Mesendoderm (in vitro differentiated cells): ENCODE results near the gene PANK3.

ENCODE experiments used
- DNase-seq: peaks from one replicate; pipeline ENCODE4 v3.0.0; 2013
- H2AK5ac ChIP-seq: 2 replicates; pipeline ENCODE4 v1.6.1; 2013; ENCODE audit warnings: low read length, inconsistent platforms
- H2BK120ac ChIP-seq: 2 replicates; pipeline ENCODE4 v1.6.1; 2013; ENCODE audit warnings: low read depth, mild to moderate bottlenecking, low read length, moderate library complexity, mixed read lengths
- H2BK15ac ChIP-seq: replicated peaks from 2 replicates; pipeline ENCODE4 v1.6.1; 2013; ENCODE audit warnings: low read depth, mild to moderate bottlenecking, moderate library complexity
- H2BK5ac ChIP-seq: 2 replicates; pipeline ENCODE4 v1.6.1; 2013; ENCODE audit warnings: low read length, inconsistent platforms
- H3K18ac ChIP-seq: 2 replicates; pipeline ENCODE4 v1.6.1; 2013; ENCODE audit warnings: mild to moderate bottlenecking, low read length, mixed read lengths
- H3K23ac ChIP-seq: one replicate; pipeline ENCODE4 v1.6.1; 2013; ENCODE audit warnings: low read length
- H3K27ac ChIP-seq: 2 replicates; pipeline ENCODE4 v1.5.1; 2013; ENCODE audit warnings: low read depth, mild to moderate bottlenecking, inconsistent platforms, low read length, moderate library complexity
- H3K27me3 ChIP-seq: 2 replicates; pipeline ENCODE4 v1.6.1; 2013; ENCODE audit warnings: low read length, control low read depth, mild to moderate bottlenecking, inconsistent platforms; ENCODE audit not compliant: insufficient read depth, poor library complexity
- H3K36me3 ChIP-seq: 2 replicates; pipeline ENCODE4 v1.6.1; 2013; ENCODE audit warnings: low read length, inconsistent platforms; ENCODE audit not compliant: control insufficient read depth, insufficient read depth
- H3K4ac ChIP-seq: one replicate; pipeline ENCODE4 v1.6.1; 2013; ENCODE audit warnings: low read depth, mild to moderate bottlenecking, low read length, moderate library complexity
- H3K4me1 ChIP-seq: 2 replicates; pipeline ENCODE4 v1.6.1; 2013; ENCODE audit warnings: low read depth, low read length, inconsistent platforms; ENCODE audit not compliant: control insufficient read depth
- H3K4me2 ChIP-seq: 2 replicates; pipeline ENCODE4 v1.6.1; 2013; ENCODE audit warnings: low read length
- H3K4me3 ChIP-seq: 2 replicates; pipeline ENCODE4 v1.5.1; 2013; ENCODE audit warnings: mild to moderate bottlenecking, low read length
- H3K56ac ChIP-seq: one replicate; pipeline ENCODE4 v1.6.1; 2013; ENCODE audit warnings: low read length
- H3K79me1 ChIP-seq: 2 replicates; pipeline ENCODE4 v1.6.1; 2013; ENCODE audit warnings: low read length, inconsistent platforms
- H3K79me2 ChIP-seq: 2 replicates; pipeline ENCODE4 v1.6.1; 2013; ENCODE audit warnings: mild to moderate bottlenecking, low read length; ENCODE audit not compliant: control insufficient read depth, insufficient read depth
- H3K9ac ChIP-seq: 2 replicates; pipeline ENCODE4 v1.6.1; 2013; ENCODE audit warnings: low read length, inconsistent platforms
- H4K5ac ChIP-seq: one replicate; pipeline ENCODE4 v1.6.1; 2013; ENCODE audit warnings: low read length
- H4K8ac ChIP-seq: one replicate; pipeline ENCODE4 v1.6.1; 2013; ENCODE audit warnings: low read depth, mild to moderate bottlenecking, control low read depth, low read length, moderate library complexity
- WGBS: extraction: QIAGEN DNeasy Blood & Tissue Kit; methylation state at CpG from one replicate; pipeline ENCODE4 v1.1.7; 2013; ENCODE audit warnings: low lambda C conversion rate, missing lambda C conversion rate; ENCODE audit not compliant: insufficient coverage; ENCODE audit errors: extremely low coverage; 5-methylcytosine and 5-hydroxymethylcytosine counted together

The PANK3 gene

GRCh38 chr5:168613396-168613795 is 34.2 kb upstream of the PANK3 start:
- WGBS, result no CpG with 5 or more reads among the region's 2 CpGs
- H3K79me2 ChIP-seq, result no peaks in the 10 kb centered on the region
- H3K4me3 ChIP-seq, result no peak overlapping the region
- no peak overlapping the region for H3K4ac ChIP-seq
- H2BK120ac ChIP-seq, result no peak overlapping the region
- no peaks in the 10 kb centered on the region for H3K79me1 ChIP-seq
- no peak overlapping the region for H3K18ac ChIP-seq
- no peak overlapping the region for H4K8ac ChIP-seq
- H3K56ac ChIP-seq, result no peak overlapping the region
- no peak overlapping the region for H4K5ac ChIP-seq
- H3K36me3 ChIP-seq, result no peaks in the 10 kb centered on the region
- no peak overlapping the region for H3K9ac ChIP-seq
- DNase-seq, result peak; percentile 22
- no peak overlapping the region for H2BK5ac ChIP-seq
- no peak overlapping the region for H3K23ac ChIP-seq
- H3K27ac ChIP-seq, result no peak overlapping the region
- H3K4me2 ChIP-seq, result no peak overlapping the region
- no peaks in the 10 kb centered on the region for H3K4me1 ChIP-seq
- H2BK15ac ChIP-seq, result no peak overlapping the region
- H3K27me3 ChIP-seq, result no peaks in the 10 kb centered on the region
- H2AK5ac ChIP-seq, result no peak overlapping the region

- Histone ChIP-seq H3K9ac (no peak overlapping the region), H3K27me3 (no peaks in the 10 kb centered on the region), H3K36me3 (no peaks in the 10 kb centered on the region), H4K8ac (no peak overlapping the region), H3K23ac (no peak overlapping the region), H3K4ac (no peak overlapping the region), H2BK120ac (no peak overlapping the region), H3K79me2 (no peaks in the 10 kb centered on the region), H3K79me1 (no peaks in the 10 kb centered on the region), H3K27ac (no peak overlapping the region), H3K18ac (no peak overlapping the region), H2BK5ac (no peak overlapping the region), H2AK5ac (no peak overlapping the region), H3K4me3 (no peak overlapping the region), H4K5ac (no peak overlapping the region), H3K4me1 (no peaks in the 10 kb centered on the region), H3K4me2 (no peak overlapping the region), H2BK15ac (no peak overlapping the region), H3K56ac (no peak overlapping the region)
- no CpG with 5 or more reads among the region's 2 CpGs for WGBS
- no peak for DNase-seq
Observed at GRCh38 chr5:168612996-168613395, 33.8 kb upstream of the PANK3 start.

GRCh38 chr5:168612123-168612522 is 33.0 kb upstream of the PANK3 start:
- Histone ChIP-seq H3K23ac (no peak overlapping the region), H3K4me2 (no peak overlapping the region), H3K4ac (no peak overlapping the region), H3K4me3 (no peak overlapping the region), H3K79me1 (no peaks in the 10 kb centered on the region), H2BK120ac (no peak overlapping the region), H3K18ac (no peak overlapping the region), H2AK5ac (no peak overlapping the region), H3K27me3 (no peaks in the 10 kb centered on the region), H3K9ac (no peak overlapping the region), H2BK15ac (no peak overlapping the region), H4K5ac (no peak overlapping the region), H4K8ac (no peak overlapping the region), H3K27ac (no peak overlapping the region), H2BK5ac (no peak overlapping the region), H3K56ac (no peak overlapping the region), H3K79me2 (no peaks in the 10 kb centered on the region), H3K36me3 (no peaks in the 10 kb centered on the region), H3K4me1 (no peaks in the 10 kb centered on the region)
- peak; percentile 33 for DNase-seq
- no CpG with 5 or more reads among the region's 4 CpGs for WGBS

- H3K4me1 ChIP-seq, result no peaks in the 10 kb centered on the region
- DNase-seq, result peak; percentile 76
- no peak overlapping the region for H4K8ac ChIP-seq
- no peak overlapping the region for H2BK120ac ChIP-seq
- H3K27ac ChIP-seq, result no peak overlapping the region
- no peak overlapping the region for H3K4ac ChIP-seq
- H3K23ac ChIP-seq, result no peak overlapping the region
- H3K36me3 ChIP-seq, result no peaks in the 10 kb centered on the region
- no peak overlapping the region for H2BK5ac ChIP-seq
- no peaks in the 10 kb centered on the region for H3K79me1 ChIP-seq
- H2AK5ac ChIP-seq, result no peak overlapping the region
- no peak overlapping the region for H3K56ac ChIP-seq
- H3K18ac ChIP-seq, result no peak overlapping the region
- no peak overlapping the region for H3K9ac ChIP-seq
- no peaks in the 10 kb centered on the region for H3K79me2 ChIP-seq
- H3K4me3 ChIP-seq, result no peak overlapping the region
- no peaks in the 10 kb centered on the region for H3K27me3 ChIP-seq
- no peak overlapping the region for H2BK15ac ChIP-seq
- H3K4me2 ChIP-seq, result no peak overlapping the region
- no CpG with 5 or more reads among the region's 7 CpGs for WGBS
- no peak overlapping the region for H4K5ac ChIP-seq
Observed at GRCh38 chr5:168611165-168611564, 32.0 kb upstream of the PANK3 start.

- Histone ChIP-seq H3K56ac (no peak overlapping the region), H4K5ac (no peak overlapping the region), H2BK15ac (no peak overlapping the region), H3K9ac (no peak overlapping the region), H3K27me3 (no peaks in the 10 kb centered on the region), H3K36me3 (no peaks in the 10 kb centered on the region), H2AK5ac (no peak overlapping the region), H3K4me2 (no peak overlapping the region), H3K4ac (no peak overlapping the region), H3K4me1 (no peaks in the 10 kb centered on the region), H3K79me1 (no peaks in the 10 kb centered on the region), H3K79me2 (no peaks in the 10 kb centered on the region), H2BK5ac (no peak overlapping the region), H3K23ac (no peak overlapping the region), H3K4me3 (no peak overlapping the region), H3K18ac (no peak overlapping the region), H4K8ac (no peak overlapping the region), H3K27ac (no peak overlapping the region), H2BK120ac (no peak overlapping the region)
- no CpG with 5 or more reads among the region's 3 CpGs for WGBS
- no peak for DNase-seq
Observed at GRCh38 chr5:168609806-168610482, 30.8 kb upstream of the PANK3 start.

GRCh38 chr5:168608821-168609220 is 29.7 kb upstream of the PANK3 start:
- Histone ChIP-seq H3K27me3 (no peaks in the 10 kb centered on the region), H4K8ac (no peak overlapping the region)
- no CpG with 5 or more reads among the region's 2 CpGs for WGBS

More at GRCh38 chr5:168608821-168609220, 29.7 kb upstream of the PANK3 start:
- Histone ChIP-seq H2BK120ac (no peak overlapping the region), H2BK15ac (no peak overlapping the region), H3K4me2 (no peak overlapping the region), H3K56ac (no peak overlapping the region), H3K23ac (no peak overlapping the region), H4K5ac (no peak overlapping the region), H2BK5ac (no peak overlapping the region), H3K9ac (no peak overlapping the region), H3K4me3 (no peak overlapping the region), H3K79me2 (no peaks in the 10 kb centered on the region), H2AK5ac (no peak overlapping the region), H3K27ac (no peak overlapping the region), H3K4me1 (no peaks in the 10 kb centered on the region), H3K79me1 (no peaks in the 10 kb centered on the region), H3K18ac (no peak overlapping the region), H3K36me3 (no peaks in the 10 kb centered on the region), H3K4ac (no peak overlapping the region)
- peak; percentile 38 for DNase-seq
